Kidney (tissue), 14 donors: ENCODE data around the gene COL25A1. TPM values are rescaled to one million over a fixed set of nuclear protein-coding genes. Genes with fewer than 3 reads are reported as not detected.

Source experiments
- DNase-seq, 5 donors: peaks; one replicate each; pipeline ENCODE4 v3.0.0-alpha.2; 2013 to 2020
- FAIRE-seq: peaks from 2 replicates; lab custom pipeline; 2012; peaks lifted over from hg19 to GRCh38; lab: Jason Lieb, UNC
- H3K27ac ChIP-seq, 2 donors: one replicate each; pipeline ENCODE4 v1.7.0; 2013; ENCODE audit warnings: low read depth in 2 of 2, low read length in 2 of 2, inconsistent platforms in 1 of 2
- H3K27me3 ChIP-seq: one replicate; pipeline ENCODE4 v1.7.1; 2013; ENCODE audit warnings: low read length, inconsistent platforms; ENCODE audit not compliant: control insufficient read depth, insufficient read depth
- H3K36me3 ChIP-seq, 3 donors: one replicate each; pipeline versions ENCODE4 v1.7.0 to v1.7.1; 2013; ENCODE audit warnings: low read length in 3 of 3, control low read depth in 1 of 3, inconsistent platforms in 1 of 3; ENCODE audit not compliant: insufficient read depth in 3 of 3, control insufficient read depth in 2 of 3
- H3K4me1 ChIP-seq, 3 donors: one replicate each; pipeline versions ENCODE4 v1.7.0 to v1.7.1; 2013; ENCODE audit warnings: low read length in 3 of 3, inconsistent platforms in 1 of 3, low read depth in 1 of 3; ENCODE audit not compliant: control insufficient read depth in 2 of 3, insufficient read depth in 2 of 3
- H3K4me3 ChIP-seq, 3 donors: one replicate each; pipeline versions ENCODE4 v1.7.0 to v1.8.1; 2013; ENCODE audit warnings: low read length in 3 of 3, control low read depth in 1 of 3, inconsistent platforms in 1 of 3
- H3K9ac ChIP-seq, 3 donors: one replicate each; pipeline versions ENCODE4 v1.7.0 to v1.7.1; 2013; ENCODE audit warnings: low read length in 3 of 3, control low read depth in 1 of 3, inconsistent platforms in 1 of 3
- H3K9me3 ChIP-seq, 3 donors: one replicate each; pipeline versions ENCODE4 v1.7.0 to v1.7.1; 2013; ENCODE audit warnings: low read length in 3 of 3, control low read depth in 1 of 3, inconsistent platforms in 1 of 3; ENCODE audit not compliant: control insufficient read depth in 2 of 3, insufficient read depth in 1 of 3
- CTCF ChIP-seq: IDR thresholded peaks from 3 replicates; pipeline ENCODE4 v1.5.1; 2012; ENCODE audit warnings: mild to moderate bottlenecking, moderate library complexity, borderline replicate concordance; ENCODE audit not compliant: insufficient read depth; ENCODE audit errors: extremely low read depth
- intact Hi-C: fragments of 100-400 bp; cut with DNase I; formaldehyde crosslinking; loops from one replicate; pipeline ENCODE4 v1.11.1; 2022
- polyA plus RNA-seq: library from polyadenylated mRNA; stranded (reverse); fragments of 350-450 nt; fragmentation: Illumina TruSeq; extraction: RNeasy Lipid Tissue Mini Kit (QIAGEN cat#74804); gene quantifications from one replicate; pipeline ENCODE4 v1.2.3, GENCODE V29; 2014; ENCODE audit warnings: low read depth, low replicate concordance; ENCODE audit not compliant: insufficient read depth
- total RNA-seq: library from RNA; stranded (reverse); fragmentation: NEBNext Ultra II Directional; extraction: Animal tissue kit (Norgen Biotek cat#: 25700); gene quantifications from one replicate; pipeline ENCODE4 v1.2.1, GENCODE V29; 2021
- donor health status: control.
- donor health status: control.
- donor health status: control.
- donor health status: control.
- donor health status: control.
- donor health status: DM: yes; HTN: yes; CAD: no.
- donor health status: Normal renal cell carcinoma (clear cell type).

Gene COL25A1
- total and polyA plus RNA-seq, 2 donors from 2014 or later: 0.52 to 2.3 TPM

- Histone ChIP-seq H3K4me3 (no peak overlapping the region), H3K27me3 (no peaks in the 10 kb centered on the region), H3K9me3 (no peaks in the 10 kb centered on the region), H3K27ac (no peak overlapping the region), H3K36me3 (no peaks in the 10 kb centered on the region), H3K9ac (no peak overlapping the region), H3K4me1 (no peaks in the 10 kb centered on the region)
- FAIRE-seq (no peak), DNase-seq (no peak)
- intact Hi-C loops: no loop called here
- TF ChIP-seq CTCF: no peak
These were observed 69.8 kb downstream of the COL25A1 start for GRCh38 chr4:109232681-109233080.

- H3K27me3 ChIP-seq: no peaks in the 10 kb centered on the region
- intact Hi-C loops: no loop called here
- no peak overlapping the region for H3K4me3 ChIP-seq
- no peak for TF ChIP-seq CTCF
- no peak overlapping the region for H3K27ac ChIP-seq
- DNase-seq (no peak), FAIRE-seq (no peak)
- H3K9me3 ChIP-seq: no peaks in the 10 kb centered on the region
- no peak overlapping the region for H3K9ac ChIP-seq
- no peaks in the 10 kb centered on the region for H3K4me1 ChIP-seq
- H3K36me3 ChIP-seq: no peaks in the 10 kb centered on the region
These were observed 71.1 kb downstream of the COL25A1 start for GRCh38 chr4:109231331-109231730.

- FAIRE-seq (no peak), DNase-seq (no peak)
- intact Hi-C loops: no loop called here
- Histone ChIP-seq H3K9me3 (no peaks in the 10 kb centered on the region), H3K36me3 (no peaks in the 10 kb centered on the region), H3K27ac (no peak overlapping the region), H3K27me3 (no peaks in the 10 kb centered on the region), H3K4me3 (no peak overlapping the region), H3K9ac (no peak overlapping the region), H3K4me1 (no peaks in the 10 kb centered on the region)
- no peak for TF ChIP-seq CTCF
These were observed 73.4 kb downstream of the COL25A1 start for GRCh38 chr4:109229028-109229427.

GRCh38 chr4:109218288-109218687, 84.2 kb downstream of the COL25A1 start:
- H3K4me3 ChIP-seq: no peak overlapping the region
- H3K27me3 ChIP-seq: no peaks in the 10 kb centered on the region
- H3K4me1 ChIP-seq: no peaks in the 10 kb centered on the region
- FAIRE-seq (no peak), DNase-seq (no peak)
- H3K9ac ChIP-seq: no peak overlapping the region
- H3K9me3 ChIP-seq: no peaks in the 10 kb centered on the region
- intact Hi-C loops: no loop called here
- TF ChIP-seq CTCF: no peak
- no peaks in the 10 kb centered on the region for H3K36me3 ChIP-seq
- no peak overlapping the region for H3K27ac ChIP-seq
